Fibroblast of lung (primary cell): Measurements from ENCODE around the gene CCDC60. TPM values are rescaled to one million over a fixed set of nuclear protein-coding genes. Genes with fewer than 3 reads are reported as not detected.

Experiments
- DNase-seq, 2 donors: peaks; one replicate each; pipeline versions ENCODE4 v3.0.0 to v3.0.0-alpha.2; 2010; ENCODE audit warnings: low read depth in 2 of 2
- H2AFZ ChIP-seq: 2 replicates; pipeline ENCODE4 v1.5.1; 2012; ENCODE audit warnings: low read length, control low read depth, inconsistent platforms
- H3K27ac ChIP-seq: 2 replicates; pipeline ENCODE4 v1.5.1; 2011; ENCODE audit warnings: low read length, control low read depth; ENCODE audit not compliant: insufficient read depth
- H3K27me3 ChIP-seq: 2 replicates; pipeline ENCODE4 v1.5.1; 2011; ENCODE audit warnings: mild to moderate bottlenecking, low read length; ENCODE audit not compliant: control insufficient read depth, insufficient read depth
- H3K36me3 ChIP-seq: 2 replicates; pipeline ENCODE4 v1.5.1; 2011; ENCODE audit warnings: low read length; ENCODE audit not compliant: control insufficient read depth, insufficient read depth
- H3K4me1 ChIP-seq: 2 replicates; pipeline ENCODE4 v1.5.1; 2011; ENCODE audit warnings: low read length; ENCODE audit not compliant: control insufficient read depth, insufficient read depth; ENCODE audit errors: extremely low read depth
- H3K4me2 ChIP-seq: 2 replicates; pipeline ENCODE4 v1.5.1; 2011; ENCODE audit warnings: low read length, control low read depth; ENCODE audit not compliant: insufficient read depth; ENCODE audit errors: extremely low read depth
- H3K4me3 ChIP-seq, 4 experiments: fragments of 200-600 bp in 1 of 4; sonication (generic) in 1 of 4; replicated peaks in 1 of 4; 2 replicates each; pipeline ENCODE4 v1.5.1; 2011 to 2016; ENCODE audit warnings: low read length in 4 of 4, low read depth in 3 of 4, mild to moderate bottlenecking in 3 of 4, control low read depth in 2 of 4, inconsistent platforms in 1 of 4, mixed read lengths in 1 of 4; ENCODE audit not compliant: insufficient read depth in 1 of 4; ENCODE audit errors: control extremely low read depth in 1 of 4
- H3K79me2 ChIP-seq: 2 replicates; pipeline ENCODE4 v1.5.1; 2012; ENCODE audit warnings: mild to moderate bottlenecking, low read length, inconsistent platforms; ENCODE audit not compliant: control insufficient read depth, insufficient read depth
- H3K9ac ChIP-seq: 2 replicates; pipeline ENCODE4 v1.5.1; 2011; ENCODE audit warnings: mild to moderate bottlenecking, low read length, control low read depth; ENCODE audit not compliant: insufficient read depth
- H3K9me3 ChIP-seq: 2 replicates; pipeline ENCODE4 v1.5.1; 2012; ENCODE audit warnings: low read depth, low read length; ENCODE audit not compliant: control insufficient read depth, insufficient read depth
- H4K20me1 ChIP-seq: 2 replicates; pipeline ENCODE4 v1.5.1; 2011; ENCODE audit warnings: low read length; ENCODE audit not compliant: control insufficient read depth, insufficient read depth; ENCODE audit errors: extremely low read depth
- CTCF ChIP-seq, 2 donors: IDR thresholded peaks in 1 of 2; conservative IDR thresholded peaks in 1 of 2; 1 replicate in 1 of 2; 2 replicates in 1 of 2; pipeline ENCODE4 v1.5.1; 2011 to 2012; ENCODE audit warnings: low read length in 2 of 2, control low read depth in 1 of 2, inconsistent platforms in 1 of 2, low read depth in 1 of 2, mild to moderate bottlenecking in 1 of 2
- EZH2 ChIP-seq: IDR thresholded peaks from 2 replicates; pipeline ENCODE4 v1.5.1; 2012; ENCODE audit warnings: low read length, control low read depth, mild to moderate bottlenecking; ENCODE audit errors: missing control alignments
- polyA plus RNA-seq, 2 donors: library from polyadenylated mRNA; depleted of rRNA in 1 of 2; stranded (reverse) in 1 of 2; unstranded in 1 of 2; fragments of >200 nt; gene quantifications; 2 replicates each; pipeline ENCODE4 v1.2.1, GENCODE V29; 2011 to 2012; ENCODE audit warnings: missing spikeins in 1 of 2
- total RNA-seq: library from RNA; depleted of rRNA; stranded (reverse); fragments of >200 nt; gene quantifications from 2 replicates; pipeline ENCODE4 v1.2.1, GENCODE V29; 2014

The CCDC60 gene
- total and polyA plus RNA-seq, 2 donors (not counting 1 experiment from before 2014, with no cell fraction given), result not detected

- H3K4me3 ChIP-seq, result no peak overlapping the region
- H3K36me3 ChIP-seq, result no peaks in the 10 kb centered on the region
- no peaks in the 10 kb centered on the region for H3K27me3 ChIP-seq
- no peak overlapping the region for H3K27ac ChIP-seq
- no peaks in the 10 kb centered on the region for H4K20me1 ChIP-seq
- H3K9ac ChIP-seq, result no peak overlapping the region
- no peaks in the 10 kb centered on the region for H3K79me2 ChIP-seq
- H2AFZ ChIP-seq, result no peak overlapping the region
- H3K4me2 ChIP-seq, result no peak overlapping the region
- H3K4me1 ChIP-seq, result no peaks in the 10 kb centered on the region
- no peak for DNase-seq
- TF ChIP-seq CTCF (conservative IDR thresholded peaks at IDR 0.05 in 1 of 2, IDR thresholded peaks at IDR 0.05 in 1 of 2; ENCODE audit: low read depth in 1 of 2, low read length in 2 of 2), result no peak
- H3K9me3 ChIP-seq, result no peaks in the 10 kb centered on the region
These were observed 152.1 kb downstream of the CCDC60 start for GRCh38 chr12:119486599-119487154.

- no peak overlapping the region for H2AFZ ChIP-seq
- H3K36me3 ChIP-seq, result no peaks in the 10 kb centered on the region
- H3K79me2 ChIP-seq, result no peaks in the 10 kb centered on the region
- no peak for TF ChIP-seq EZH2
- TF ChIP-seq CTCF (conservative IDR thresholded peaks at IDR 0.05 in 1 of 2, IDR thresholded peaks at IDR 0.05 in 1 of 2; ENCODE audit: low read depth in 1 of 2, low read length in 2 of 2), result no peak
- H3K9me3 ChIP-seq, result no peaks in the 10 kb centered on the region
- no peaks in the 10 kb centered on the region for H4K20me1 ChIP-seq
- H3K4me3 ChIP-seq, result no peak overlapping the region
- no peak for DNase-seq
- H3K27ac ChIP-seq, result no peak overlapping the region
- no peak overlapping the region for H3K9ac ChIP-seq
- no peaks in the 10 kb centered on the region for H3K27me3 ChIP-seq
- no peak overlapping the region for H3K4me2 ChIP-seq
- H3K4me1 ChIP-seq, result no peaks in the 10 kb centered on the region
These were observed 157.3 kb downstream of the CCDC60 start for GRCh38 chr12:119491814-119492213.

GRCh38 chr12:119500209-119500608, 165.7 kb downstream of the CCDC60 start:
- Histone ChIP-seq H3K4me2 (no peak overlapping the region), H3K79me2 (no peaks in the 10 kb centered on the region), H3K4me3 (no peak overlapping the region), H3K27ac (no peak overlapping the region), H3K9ac (no peak overlapping the region), H4K20me1 (no peaks in the 10 kb centered on the region), H3K36me3 (no peaks in the 10 kb centered on the region), H3K27me3 (no peaks in the 10 kb centered on the region), H3K4me1 (no peaks in the 10 kb centered on the region), H2AFZ (no peak overlapping the region), H3K9me3 (no peaks in the 10 kb centered on the region)
- TF ChIP-seq EZH2 (no peak), CTCF (conservative IDR thresholded peaks at IDR 0.05 in 1 of 2, IDR thresholded peaks at IDR 0.05 in 1 of 2; ENCODE audit: low read depth in 1 of 2, low read length in 2 of 2) (no peak)
- no peak for DNase-seq
